ENCODE data around the gene COPE.

DNA sequence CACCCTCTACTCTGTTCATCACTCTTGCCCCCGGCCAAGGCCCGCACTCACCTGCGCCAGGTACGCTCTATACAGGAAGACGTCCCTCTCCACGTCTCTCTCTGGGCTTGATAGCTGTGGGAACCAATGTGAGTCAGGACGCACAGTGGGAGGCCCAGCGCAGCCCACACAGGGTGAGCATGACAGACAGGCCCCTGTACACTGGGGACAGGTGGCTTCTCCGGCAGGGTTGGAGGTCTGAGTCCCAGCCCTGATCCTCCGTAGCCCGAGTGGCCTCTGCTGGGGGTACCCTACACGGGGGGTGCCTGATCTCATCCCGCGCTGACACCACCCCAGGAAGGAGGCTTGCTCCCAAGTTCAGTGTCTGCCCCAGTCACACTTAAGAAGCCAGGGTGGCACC, 6.3 kb downstream of the COPE start:
- TF ChIP-seq, protein P1, sequence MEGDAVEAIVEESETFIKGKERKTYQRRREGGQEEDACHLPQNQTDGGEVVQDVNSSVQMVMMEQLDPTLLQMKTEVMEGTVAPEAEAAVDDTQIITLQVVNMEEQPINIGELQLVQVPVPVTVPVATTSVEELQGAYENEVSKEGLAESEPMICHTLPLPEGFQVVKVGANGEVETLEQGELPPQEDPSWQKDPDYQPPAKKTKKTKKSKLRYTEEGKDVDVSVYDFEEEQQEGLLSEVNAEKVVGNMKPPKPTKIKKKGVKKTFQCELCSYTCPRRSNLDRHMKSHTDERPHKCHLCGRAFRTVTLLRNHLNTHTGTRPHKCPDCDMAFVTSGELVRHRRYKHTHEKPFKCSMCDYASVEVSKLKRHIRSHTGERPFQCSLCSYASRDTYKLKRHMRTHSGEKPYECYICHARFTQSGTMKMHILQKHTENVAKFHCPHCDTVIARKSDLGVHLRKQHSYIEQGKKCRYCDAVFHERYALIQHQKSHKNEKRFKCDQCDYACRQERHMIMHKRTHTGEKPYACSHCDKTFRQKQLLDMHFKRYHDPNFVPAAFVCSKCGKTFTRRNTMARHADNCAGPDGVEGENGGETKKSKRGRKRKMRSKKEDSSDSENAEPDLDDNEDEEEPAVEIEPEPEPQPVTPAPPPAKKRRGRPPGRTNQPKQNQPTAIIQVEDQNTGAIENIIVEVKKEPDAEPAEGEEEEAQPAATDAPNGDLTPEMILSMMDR (IDR thresholded peaks at IDR 0.05): no peak
- TF ChIP-seq EP300 (IDR thresholded peaks at IDR 0.05): no peak
- no peak for TF ChIP-seq POLR2A (IDR thresholded peaks at IDR 0.05)
